Measurements from ENCODE around the gene ELFN2. TPM values are rescaled to one million over a fixed set of nuclear protein-coding genes. Genes with fewer than 3 reads are reported as not detected.

The ELFN2 gene
- total RNA-seq, 4 donors from 2014 or later: under 0.01 to 0.19 (median 0.16) TPM; not detected in 1

DNA sequence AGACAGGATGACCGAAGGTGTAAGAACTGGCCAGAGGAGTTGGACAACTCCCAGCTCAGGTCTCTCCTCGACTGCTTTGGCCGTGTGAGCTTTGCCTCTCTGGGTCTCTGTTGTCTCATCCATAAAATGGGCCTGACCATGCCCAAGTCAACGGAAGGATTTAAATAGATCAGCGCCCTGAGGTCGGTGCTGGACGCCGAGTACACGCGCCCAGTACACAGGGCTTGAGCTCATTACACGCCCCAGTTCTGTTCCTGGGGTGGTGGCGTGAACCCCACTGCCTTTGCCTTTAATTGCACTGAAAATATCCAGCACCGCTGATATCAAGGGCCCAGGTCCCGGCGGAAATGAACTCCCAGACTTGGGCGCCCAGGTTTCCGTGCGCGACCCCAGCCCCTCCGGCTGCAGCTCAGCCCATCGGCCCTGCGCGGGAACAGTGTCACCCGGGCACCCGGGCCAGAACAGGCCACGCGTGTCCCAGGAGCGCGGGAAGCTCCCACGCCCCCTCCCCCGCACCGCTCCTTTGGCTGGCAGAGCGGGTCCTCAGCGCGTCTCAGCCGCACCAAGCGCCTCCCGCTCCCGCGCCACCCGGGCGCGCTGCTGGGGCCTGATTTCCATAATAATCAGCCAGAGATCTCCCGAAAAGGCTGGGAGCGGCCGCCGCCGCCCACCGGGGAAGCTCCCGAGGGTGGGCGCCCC is 102.8 kb downstream of the ELFN2 start:
- Histone ChIP-seq H3K27me3 (peaks cover 95% of the 10 kb centered on the region), H3K27ac (no peak overlapping the region), H3K4me1 (peaks cover 0 to 8% (median 0%) of the 10 kb centered on the region in 3 donors), H3K9me3 (no peaks in the 10 kb centered on the region), H3K4me3 (no peak overlapping the region), H3K36me3 (no peaks in the 10 kb centered on the region)
- WGBS, 2 donors (ENCODE audit: low coverage in 1 of 2): 13% methylated on average over 8 of the region's 51 CpGs; no CpG with 5 or more reads in 1 of the 2 donors
- no peak for ATAC-seq
- TF ChIP-seq, protein P1, sequence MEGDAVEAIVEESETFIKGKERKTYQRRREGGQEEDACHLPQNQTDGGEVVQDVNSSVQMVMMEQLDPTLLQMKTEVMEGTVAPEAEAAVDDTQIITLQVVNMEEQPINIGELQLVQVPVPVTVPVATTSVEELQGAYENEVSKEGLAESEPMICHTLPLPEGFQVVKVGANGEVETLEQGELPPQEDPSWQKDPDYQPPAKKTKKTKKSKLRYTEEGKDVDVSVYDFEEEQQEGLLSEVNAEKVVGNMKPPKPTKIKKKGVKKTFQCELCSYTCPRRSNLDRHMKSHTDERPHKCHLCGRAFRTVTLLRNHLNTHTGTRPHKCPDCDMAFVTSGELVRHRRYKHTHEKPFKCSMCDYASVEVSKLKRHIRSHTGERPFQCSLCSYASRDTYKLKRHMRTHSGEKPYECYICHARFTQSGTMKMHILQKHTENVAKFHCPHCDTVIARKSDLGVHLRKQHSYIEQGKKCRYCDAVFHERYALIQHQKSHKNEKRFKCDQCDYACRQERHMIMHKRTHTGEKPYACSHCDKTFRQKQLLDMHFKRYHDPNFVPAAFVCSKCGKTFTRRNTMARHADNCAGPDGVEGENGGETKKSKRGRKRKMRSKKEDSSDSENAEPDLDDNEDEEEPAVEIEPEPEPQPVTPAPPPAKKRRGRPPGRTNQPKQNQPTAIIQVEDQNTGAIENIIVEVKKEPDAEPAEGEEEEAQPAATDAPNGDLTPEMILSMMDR (IDR thresholded peaks at IDR 0.05): no peak
- TF ChIP-seq EP300 (IDR thresholded peaks at IDR 0.05): no peak

DNA sequence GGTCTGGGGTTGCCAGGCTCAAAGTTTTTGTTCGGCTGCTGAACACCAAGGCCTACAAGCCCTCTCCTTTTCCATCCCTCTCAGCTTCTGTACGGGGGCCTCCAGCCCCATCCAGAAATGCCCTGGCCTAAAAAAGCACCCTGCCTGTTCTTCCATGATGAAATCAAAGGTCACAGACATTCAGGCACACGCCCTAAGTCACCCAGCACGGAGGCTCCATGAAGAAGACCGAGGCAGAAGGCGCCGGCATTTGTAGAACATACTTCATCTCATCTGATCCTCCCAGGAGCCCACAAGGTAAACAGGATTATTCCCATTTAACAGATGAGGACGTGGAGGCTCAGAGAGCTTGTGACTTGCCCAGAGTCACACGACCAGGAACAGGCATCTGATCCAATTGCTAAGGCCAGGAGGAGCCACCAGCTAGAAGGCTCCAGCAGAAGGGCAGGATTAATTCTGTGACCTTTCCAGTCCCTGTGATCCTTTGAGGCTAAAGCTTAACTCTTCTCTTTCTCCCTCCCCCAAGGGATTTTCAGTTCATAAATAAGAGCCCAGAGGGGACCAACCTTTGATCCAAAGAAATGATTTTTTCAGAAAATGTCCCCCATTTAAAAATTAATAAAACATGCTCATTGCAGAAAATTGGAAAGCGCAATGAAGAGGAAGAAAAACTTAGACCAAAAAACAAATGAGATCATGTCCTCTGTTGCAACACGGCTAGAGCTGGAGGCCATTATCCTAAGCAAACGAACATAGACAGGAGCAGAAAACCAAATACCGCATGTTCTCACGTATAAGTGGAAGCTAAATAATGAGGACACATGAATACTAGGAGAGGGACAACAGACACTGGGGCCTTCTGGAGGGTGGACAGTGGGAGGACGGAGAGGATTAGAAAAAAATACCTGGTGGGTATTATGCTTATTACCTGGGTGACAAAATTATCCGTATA is 106.3 kb downstream of the ELFN2 start:
- Histone ChIP-seq H3K27ac (no peak overlapping the region), H3K36me3 (no peaks in the 10 kb centered on the region), H3K9me3 (no peaks in the 10 kb centered on the region), H3K4me1 (peaks cover 0 to 8% (median 0%) of the 10 kb centered on the region in 3 donors), H3K4me3 (no peak overlapping the region), H3K27me3 (peaks cover 95% of the 10 kb centered on the region)
- TF ChIP-seq POLR2AphosphoS5 (IDR thresholded peaks at IDR 0.05) (no peak), EP300 (IDR thresholded peaks at IDR 0.05) (no peak)
- TF ChIP-seq, protein P1 (IDR thresholded peaks at IDR 0.05): no peak
- ATAC-seq: no peak
- 53 to 63% methylated on average over 9 to 11 of the region's 16 CpGs for WGBS, 2 donors (ENCODE audit: low coverage in 1 of 2)

DNA sequence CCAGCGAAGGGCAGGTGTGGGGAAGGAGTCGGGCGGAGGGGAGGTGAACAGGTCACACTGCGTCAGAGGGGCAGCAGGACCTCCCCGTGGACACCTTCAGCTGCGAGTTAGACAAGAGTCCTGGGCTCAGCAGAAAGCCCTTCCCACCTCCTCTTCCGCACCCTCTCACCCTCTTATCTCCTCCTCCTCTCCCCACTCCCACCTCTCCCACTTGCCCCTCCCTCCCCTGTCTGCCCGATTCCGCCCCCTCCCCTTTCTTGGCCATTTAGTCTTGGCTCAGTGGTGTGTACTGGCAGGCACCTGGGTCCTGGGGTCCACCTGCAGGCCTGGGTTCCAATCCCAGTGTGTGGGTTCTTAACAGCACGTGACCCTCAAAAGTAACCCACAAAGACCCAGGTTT is 107.8 kb downstream of the ELFN2 start:
- no peak for ATAC-seq

DNA sequence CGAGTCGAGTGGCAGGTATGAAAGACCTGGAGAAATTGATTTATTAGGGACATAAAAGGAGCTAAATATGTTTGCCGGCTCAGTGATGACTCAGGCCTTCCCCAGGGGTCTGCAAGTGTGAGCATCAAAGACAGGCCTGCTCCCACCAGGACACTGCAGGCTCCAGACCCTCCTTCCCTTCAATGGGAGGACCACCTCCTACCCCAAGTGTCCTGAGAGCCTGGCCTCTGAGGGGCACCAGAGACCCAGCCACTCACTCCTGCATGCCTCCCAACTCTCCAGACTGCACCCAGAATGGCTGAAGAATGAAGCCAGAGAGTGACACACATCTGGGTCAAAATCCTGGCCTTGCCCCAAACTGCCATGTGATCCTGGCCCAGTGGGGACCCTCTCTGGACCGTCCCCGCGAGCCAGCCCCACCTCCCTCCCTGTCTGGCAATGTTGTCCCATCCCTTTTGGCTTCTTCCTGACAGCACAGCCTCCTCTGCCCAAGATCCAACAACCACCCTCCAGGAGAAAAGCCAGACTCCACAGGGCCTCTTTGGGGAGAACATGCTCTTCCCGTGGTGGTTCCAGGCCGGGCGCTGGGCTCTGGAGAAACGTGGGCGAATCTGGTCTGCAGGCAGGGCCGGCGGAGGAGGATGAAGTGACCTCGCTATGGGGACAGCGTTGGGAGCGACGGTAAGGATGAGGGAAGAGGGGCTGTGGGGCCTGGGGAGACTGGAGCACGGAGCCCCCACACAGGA is 108.7 kb downstream of the ELFN2 start:
- Histone ChIP-seq H3K4me3 (no peak overlapping the region), H3K4me1 (no peaks in the 10 kb centered on the region), H3K36me3 (no peaks in the 10 kb centered on the region), H3K9me3 (no peaks in the 10 kb centered on the region), H3K27me3 (peaks cover 90% of the 10 kb centered on the region), H3K27ac (no peak overlapping the region)
- no peak for ATAC-seq
- TF ChIP-seq, protein P1 (IDR thresholded peaks at IDR 0.05): no peak
- no peak for TF ChIP-seq POLR2A (IDR thresholded peaks at IDR 0.05)
- TF ChIP-seq POLR2AphosphoS5 (IDR thresholded peaks at IDR 0.05): no peak
- TF ChIP-seq EP300 (IDR thresholded peaks at IDR 0.05): no peak
- WGBS, 2 donors (ENCODE audit: low coverage in 1 of 2): 48 to 63% methylated on average over 3 to 6 of the region's 18 CpGs

More for the DNA sequence above, 107.8 kb downstream of the ELFN2 start:
- TF ChIP-seq, protein P1 (IDR thresholded peaks at IDR 0.05): no peak
- TF ChIP-seq POLR2AphosphoS5 (IDR thresholded peaks at IDR 0.05): no peak
- no peak for TF ChIP-seq EP300 (IDR thresholded peaks at IDR 0.05)
- TF ChIP-seq POLR2A (IDR thresholded peaks at IDR 0.05): no peak
- 35 to 61% methylated on average over 8 to 10 of the region's 10 CpGs for WGBS, 2 donors (ENCODE audit: low coverage in 1 of 2)
- H3K27me3 ChIP-seq: peaks cover 94% of the 10 kb centered on the region
- no peaks in the 10 kb centered on the region for H3K9me3 ChIP-seq
- H3K4me3 ChIP-seq: no peak overlapping the region
- H3K36me3 ChIP-seq: no peaks in the 10 kb centered on the region
- no peak overlapping the region for H3K27ac ChIP-seq
- no peaks in the 10 kb centered on the region for H3K4me1 ChIP-seq

Other genes starting within 250 kb of the ELFN2 start
- gene C1QTNF6, start 239.2 kb downstream of the ELFN2 start, total RNA-seq: 1 to 10 TPM in 2 of 4 donors, under 1 TPM in 2; 0.69 to 1.6 (median 1.1) TPM
- not detected for gene SSTR3, start 215.0 kb downstream of the ELFN2 start, total RNA-seq
- gene RAC2, start 183.2 kb downstream of the ELFN2 start, total RNA-seq: 10 to 100 TPM in 1 of 4 donors, 1 to 10 TPM in 3; 2.0 to 11.3 (median 6.4) TPM
- gene CYTH4, start 145.0 kb downstream of the ELFN2 start, total RNA-seq: 10 to 100 TPM in 2 of 4 donors, 1 to 10 TPM in 2; 4.2 to 21.3 (median 9.3) TPM
- 10 to 100 TPM in 3 of 4 donors, 1 to 10 TPM in 1; 6.4 to 14.6 (median 12.1) TPM for gene MFNG, start 58.9 kb upstream of the ELFN2 start, total RNA-seq
- 10 to 100 TPM in 2 of 4 donors, 1 to 10 TPM in 2; 4.0 to 14.0 (median 9.9) TPM for gene CARD10, start 91.9 kb upstream of the ELFN2 start, total RNA-seq
- gene CDC42EP1, start 133.0 kb upstream of the ELFN2 start, total RNA-seq: 10 to 100 TPM; 19.0 to 37.7 (median 27.4) TPM
- gene LGALS2, start 152.6 kb upstream of the ELFN2 start, total RNA-seq: not detected
- 10 to 100 TPM; 37.8 to 46.5 (median 39.1) TPM for gene GGA1, start 181.4 kb upstream of the ELFN2 start, total RNA-seq
- gene SH3BP1, start 212.2 kb upstream of the ELFN2 start, total RNA-seq: 1 to 10 TPM; 2.9 to 4.9 (median 3.2) TPM
- gene PDXP, start 231.2 kb upstream of the ELFN2 start, total RNA-seq: 10 to 100 TPM in 3 of 4 donors, 1 to 10 TPM in 1; 9.2 to 19.3 (median 17.2) TPM
- 1,000 to 10,000 TPM in 3 of 4 donors, 100 to 1,000 TPM in 1; 747 to 1,092 (median 1,059) TPM for gene LGALS1, start 248.2 kb upstream of the ELFN2 start, total RNA-seq